GM13976 (cell line): ENCODE results near the gene FUT7.

ENCODE experiments used
- DNase-seq: peaks from one replicate; pipeline ENCODE4 v3.0.0; 2012; ENCODE audit warnings: low spot score
- in situ Hi-C: fragments of 300-500 bp; cut with MboI; formaldehyde crosslinking; loops from one replicate; pipeline ENCODE4 v1.12.0; 2022; ENCODE audit warnings: low sequenced_read_pairs, mixed read lengths, inconsistent platforms; ENCODE audit not compliant: unreplicated experiment
- TF ChIP-seq, protein P1 (sequence below): IDR thresholded peaks from 2 replicates; pipeline ENCODE4 v1.5.1; 2012; ENCODE audit warnings: borderline replicate concordance, mild to moderate bottlenecking; ENCODE audit not compliant: insufficient read depth; ENCODE audit errors: extremely low read depth, missing control alignments, control extremely low read depth

Gene FUT7, protein sequence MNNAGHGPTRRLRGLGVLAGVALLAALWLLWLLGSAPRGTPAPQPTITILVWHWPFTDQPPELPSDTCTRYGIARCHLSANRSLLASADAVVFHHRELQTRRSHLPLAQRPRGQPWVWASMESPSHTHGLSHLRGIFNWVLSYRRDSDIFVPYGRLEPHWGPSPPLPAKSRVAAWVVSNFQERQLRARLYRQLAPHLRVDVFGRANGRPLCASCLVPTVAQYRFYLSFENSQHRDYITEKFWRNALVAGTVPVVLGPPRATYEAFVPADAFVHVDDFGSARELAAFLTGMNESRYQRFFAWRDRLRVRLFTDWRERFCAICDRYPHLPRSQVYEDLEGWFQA

DNA sequence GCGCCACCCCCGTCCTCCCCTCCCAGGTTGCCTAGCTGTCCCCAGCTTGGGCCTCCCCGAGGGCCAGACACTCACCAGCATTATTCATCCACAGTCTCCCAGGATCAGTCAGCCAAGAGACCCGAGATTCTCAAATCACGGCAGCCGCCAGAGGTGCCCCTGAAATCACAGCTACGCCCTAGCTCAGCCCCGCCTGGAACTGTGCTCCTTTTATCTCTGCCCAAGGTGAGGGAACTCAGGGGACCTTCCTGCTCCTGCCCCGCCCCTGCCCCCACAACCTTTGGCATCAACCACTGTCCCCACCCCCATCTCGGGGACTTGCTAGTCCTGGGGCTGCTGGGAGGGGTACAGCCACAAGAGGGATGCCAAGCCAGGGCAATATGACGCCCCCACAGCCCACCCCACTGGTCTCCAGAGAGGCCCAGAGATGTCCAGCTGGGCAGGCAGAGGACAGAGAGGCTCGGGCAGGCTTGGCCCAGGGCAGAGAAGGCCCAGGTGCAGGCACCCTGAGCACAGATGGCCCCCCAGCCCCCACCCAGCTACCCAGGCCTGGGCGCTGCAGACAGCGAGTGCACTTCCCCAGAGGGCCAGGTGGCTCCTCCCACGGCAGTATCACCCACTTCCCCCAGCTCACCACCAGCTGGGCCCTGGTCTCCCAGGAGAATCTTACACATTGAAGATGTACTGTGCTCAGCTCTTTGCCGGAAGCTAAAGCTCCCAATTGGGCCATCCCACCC lies at the start of gene FUT7:
TSS of gene FUT7 (minus strand) at position 185 of the 737 bp plus-strand sequence. CDS start at position 88, 97 bp downstream.
- in situ Hi-C loops, result loop anchor here (10.0 kb wide), 1 partner anchor 257 kb away; no protein-coding TSS in a partner anchor
- TF ChIP-seq, protein P1, sequence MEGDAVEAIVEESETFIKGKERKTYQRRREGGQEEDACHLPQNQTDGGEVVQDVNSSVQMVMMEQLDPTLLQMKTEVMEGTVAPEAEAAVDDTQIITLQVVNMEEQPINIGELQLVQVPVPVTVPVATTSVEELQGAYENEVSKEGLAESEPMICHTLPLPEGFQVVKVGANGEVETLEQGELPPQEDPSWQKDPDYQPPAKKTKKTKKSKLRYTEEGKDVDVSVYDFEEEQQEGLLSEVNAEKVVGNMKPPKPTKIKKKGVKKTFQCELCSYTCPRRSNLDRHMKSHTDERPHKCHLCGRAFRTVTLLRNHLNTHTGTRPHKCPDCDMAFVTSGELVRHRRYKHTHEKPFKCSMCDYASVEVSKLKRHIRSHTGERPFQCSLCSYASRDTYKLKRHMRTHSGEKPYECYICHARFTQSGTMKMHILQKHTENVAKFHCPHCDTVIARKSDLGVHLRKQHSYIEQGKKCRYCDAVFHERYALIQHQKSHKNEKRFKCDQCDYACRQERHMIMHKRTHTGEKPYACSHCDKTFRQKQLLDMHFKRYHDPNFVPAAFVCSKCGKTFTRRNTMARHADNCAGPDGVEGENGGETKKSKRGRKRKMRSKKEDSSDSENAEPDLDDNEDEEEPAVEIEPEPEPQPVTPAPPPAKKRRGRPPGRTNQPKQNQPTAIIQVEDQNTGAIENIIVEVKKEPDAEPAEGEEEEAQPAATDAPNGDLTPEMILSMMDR, result no peak
- DNase-seq, result no peak

GRCh38 chr9:137080260-137081122 lies 48.6 kb upstream of the FUT7 start:
- in situ Hi-C loops, result no loop called here
- DNase-seq, result no peak
- TF ChIP-seq, protein P1, result no peak

DNA sequence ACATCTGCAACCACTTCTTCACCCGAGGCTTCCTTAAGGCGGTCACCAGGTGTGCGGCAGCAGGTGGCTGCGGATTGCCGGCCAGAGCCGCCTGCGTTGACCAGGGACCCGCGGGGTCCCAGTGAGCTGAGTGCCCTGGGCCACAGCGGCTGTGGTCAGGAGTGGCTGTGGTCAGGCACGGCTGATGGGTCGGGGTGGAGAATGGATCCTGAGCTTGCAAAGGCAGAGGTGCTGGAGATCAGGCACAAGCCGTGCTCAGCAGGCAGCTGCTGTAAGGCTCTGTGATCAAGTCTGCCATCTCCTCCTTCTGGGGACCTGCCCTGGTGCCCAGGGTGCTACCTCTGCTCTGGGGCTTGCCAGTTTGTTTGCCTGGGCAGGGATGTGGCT lies 47.5 kb upstream of the FUT7 start:
- TF ChIP-seq, protein P1, result no peak
- no peak for DNase-seq

DNA sequence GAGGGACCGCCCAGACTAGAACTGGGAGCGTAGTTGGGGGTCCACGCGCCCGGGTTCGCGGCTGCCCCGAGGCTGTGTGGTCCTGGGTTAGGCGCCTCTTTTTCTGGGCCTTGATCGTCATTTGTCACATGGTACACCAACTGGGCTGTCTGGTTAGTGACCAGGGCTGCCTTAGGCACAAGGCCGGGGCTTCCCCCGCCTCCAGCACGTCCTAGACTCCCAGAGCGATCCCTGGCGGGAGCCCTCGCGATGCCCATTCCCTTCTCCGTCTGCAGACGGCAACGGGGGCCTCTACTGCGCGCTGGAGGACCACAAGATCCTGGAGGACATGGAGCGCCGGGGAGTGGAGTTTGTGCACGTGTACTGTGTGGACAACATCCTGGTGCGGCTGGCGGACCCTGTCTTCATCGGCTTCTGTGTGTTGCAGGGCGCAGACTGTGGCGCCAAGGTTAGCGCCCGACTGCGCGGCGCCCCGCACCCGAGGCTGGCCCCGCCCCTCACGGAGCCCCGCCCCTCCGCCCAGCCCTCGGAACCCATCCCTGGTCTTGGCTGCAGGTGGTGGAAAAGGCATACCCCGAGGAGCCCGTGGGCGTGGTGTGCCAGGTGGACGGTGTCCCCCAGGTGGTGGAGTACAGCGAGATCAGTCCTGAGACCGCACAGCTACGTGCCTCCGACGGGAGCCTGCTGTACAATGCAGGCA lies 47.0 kb upstream of the FUT7 start:
- TF ChIP-seq, protein P1, result no peak
- no peak for DNase-seq
- in situ Hi-C loops, result no loop called here

More for the DNA sequence above, 47.5 kb upstream of the FUT7 start:
- in situ Hi-C loops, result no loop called here

- in situ Hi-C loops, result no loop called here
- peak; percentile 54 for DNase-seq
Measured at GRCh38 chr9:137077758-137078693, 46.1 kb upstream of the FUT7 start.

More at GRCh38 chr9:137077758-137078693, 46.1 kb upstream of the FUT7 start:
- TF ChIP-seq, protein P1, result no peak
